OCI-M2 (cell line): ENCODE measurements around the gene ZNF764.

Experiments used
- DNase-seq: peaks from one replicate; lab custom pipeline; 2025; ENCODE audit not compliant: unreplicated experiment; lab: John Stamatoyannopoulos, UW

Gene ZNF764

DNA sequence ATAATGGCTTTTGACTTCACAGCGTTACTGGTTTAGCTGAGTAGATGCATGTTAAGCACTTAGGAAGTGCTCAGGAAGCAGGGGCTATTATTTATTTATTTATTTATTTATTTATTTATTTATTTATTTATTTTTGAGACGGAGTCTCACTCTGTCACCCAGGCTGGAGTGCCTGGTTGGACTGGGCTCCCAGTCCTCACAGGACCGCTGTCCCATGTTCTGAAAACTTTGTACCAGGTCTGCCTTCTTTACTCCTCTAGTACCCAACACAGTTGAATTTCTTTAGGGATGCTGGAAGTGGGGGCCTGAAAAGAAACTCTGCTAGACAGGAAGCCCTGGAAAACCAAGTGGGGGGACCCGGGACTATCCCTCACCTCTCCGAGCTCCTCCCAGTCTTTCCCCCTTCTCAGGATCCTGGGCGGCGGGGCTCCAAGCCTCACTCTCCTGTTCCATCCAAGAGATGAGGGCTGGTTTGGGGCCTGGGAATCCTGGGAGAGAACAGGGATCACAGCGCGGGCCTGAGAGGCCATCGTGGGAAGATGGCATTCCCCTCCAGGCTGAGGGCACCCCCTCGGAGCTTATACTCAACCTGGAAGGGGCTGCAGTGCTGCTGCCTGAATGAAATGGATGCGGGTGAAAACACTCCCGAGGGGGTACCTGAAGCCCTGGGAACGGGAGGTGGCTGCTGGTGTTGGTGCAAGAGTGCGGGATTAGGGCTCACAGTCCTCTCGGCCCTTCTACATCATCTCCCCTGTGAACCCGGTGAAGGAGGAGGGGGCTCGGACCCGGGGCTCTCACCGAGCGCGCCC lies 12.7 kb upstream of the ZNF764 start:
- no peak for DNase-seq

DNA sequence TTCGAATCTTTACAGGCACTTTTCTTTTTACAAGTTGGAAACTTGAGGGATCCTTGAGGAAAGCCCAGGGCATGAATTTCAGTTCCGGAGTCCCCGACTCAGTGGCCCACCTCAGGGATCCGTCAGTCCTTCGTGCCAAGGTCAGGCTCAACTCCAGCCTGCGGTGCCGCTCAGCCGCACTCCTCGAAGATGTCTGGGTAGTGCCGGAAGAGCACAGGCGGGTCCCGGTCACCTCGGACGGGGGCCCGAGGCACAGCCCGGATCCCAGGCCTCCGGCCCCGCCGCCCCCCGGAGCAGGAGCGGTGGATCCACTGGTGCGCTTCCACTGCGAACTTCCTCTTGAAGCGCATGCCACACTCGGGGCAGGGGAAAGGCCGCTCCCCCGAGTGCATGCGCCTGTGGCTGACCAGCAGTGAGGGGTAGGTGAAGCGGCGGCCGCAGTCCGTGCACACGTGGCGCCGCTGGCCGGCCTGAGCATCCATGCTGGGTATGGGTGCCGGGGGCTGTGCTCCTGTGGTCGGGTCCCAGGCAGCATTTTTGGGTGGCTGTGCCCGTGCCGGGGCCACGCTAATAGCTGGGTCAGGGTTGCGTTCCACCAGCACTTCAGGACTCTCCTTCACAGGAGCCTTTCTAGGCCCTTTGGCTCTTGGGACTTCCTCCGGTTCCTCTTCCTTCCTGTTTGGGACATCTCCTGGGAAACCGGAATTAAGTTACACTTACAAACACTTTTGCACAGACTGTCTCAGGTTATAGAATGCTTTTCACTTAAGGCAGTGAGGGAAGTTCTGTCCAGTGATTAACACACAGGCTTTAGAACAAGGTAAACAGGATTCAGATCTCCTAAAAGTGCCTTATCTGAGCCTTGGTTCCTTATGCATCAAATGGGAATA lies 11.8 kb upstream of the ZNF764 start:
- DNase-seq, result no peak

DNA sequence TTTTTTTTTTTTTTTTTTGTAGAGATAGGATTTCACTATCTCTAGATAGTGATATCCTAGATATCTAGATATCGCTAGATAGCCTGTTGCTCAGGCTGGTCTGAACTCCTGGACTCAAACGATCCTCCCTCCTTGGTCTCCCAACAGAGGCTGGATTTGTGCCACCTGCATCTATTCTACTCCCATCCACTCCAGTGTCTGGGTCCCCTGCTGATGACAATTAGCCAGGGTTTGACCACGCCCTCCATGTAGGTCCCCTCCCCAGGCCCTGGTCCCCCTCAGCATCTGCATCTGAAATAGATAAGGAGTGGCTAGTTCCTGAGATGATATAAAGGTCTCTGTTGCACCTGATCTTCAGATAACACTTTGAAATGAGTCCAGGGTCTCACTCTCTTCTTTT lies 11.1 kb upstream of the ZNF764 start:
- no peak for DNase-seq

DNA sequence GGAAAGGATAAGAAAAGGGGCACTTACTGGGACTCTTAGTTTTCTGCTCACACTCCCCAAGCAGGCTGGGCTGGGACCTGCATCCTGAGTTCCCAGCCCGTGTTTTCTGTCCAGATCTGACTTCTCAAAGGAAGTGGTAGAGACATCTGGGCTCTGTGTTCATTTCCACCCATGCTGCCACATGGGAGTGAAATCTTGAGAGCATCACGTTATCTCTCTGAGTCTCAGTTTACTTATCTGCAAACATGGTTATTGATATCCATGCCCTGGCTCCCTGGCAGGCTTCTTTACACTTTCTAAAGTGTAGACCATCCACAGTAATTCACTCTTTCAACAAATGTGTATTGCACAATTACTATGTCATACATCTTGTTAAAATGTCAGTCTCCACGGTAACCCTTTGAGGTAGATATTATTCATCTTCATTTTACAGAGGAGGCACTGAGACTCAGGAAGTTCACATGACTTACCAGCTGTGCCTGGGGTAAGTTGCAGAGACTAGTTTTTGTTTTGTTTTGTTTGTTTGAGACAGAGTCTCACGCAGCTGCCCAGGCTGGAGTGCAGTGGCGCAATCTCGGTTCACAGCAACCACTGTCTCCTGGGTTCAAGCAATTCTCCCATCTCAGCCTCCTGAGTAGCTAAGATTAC lies 9.9 kb upstream of the ZNF764 start:
- DNase-seq, result no peak

DNA sequence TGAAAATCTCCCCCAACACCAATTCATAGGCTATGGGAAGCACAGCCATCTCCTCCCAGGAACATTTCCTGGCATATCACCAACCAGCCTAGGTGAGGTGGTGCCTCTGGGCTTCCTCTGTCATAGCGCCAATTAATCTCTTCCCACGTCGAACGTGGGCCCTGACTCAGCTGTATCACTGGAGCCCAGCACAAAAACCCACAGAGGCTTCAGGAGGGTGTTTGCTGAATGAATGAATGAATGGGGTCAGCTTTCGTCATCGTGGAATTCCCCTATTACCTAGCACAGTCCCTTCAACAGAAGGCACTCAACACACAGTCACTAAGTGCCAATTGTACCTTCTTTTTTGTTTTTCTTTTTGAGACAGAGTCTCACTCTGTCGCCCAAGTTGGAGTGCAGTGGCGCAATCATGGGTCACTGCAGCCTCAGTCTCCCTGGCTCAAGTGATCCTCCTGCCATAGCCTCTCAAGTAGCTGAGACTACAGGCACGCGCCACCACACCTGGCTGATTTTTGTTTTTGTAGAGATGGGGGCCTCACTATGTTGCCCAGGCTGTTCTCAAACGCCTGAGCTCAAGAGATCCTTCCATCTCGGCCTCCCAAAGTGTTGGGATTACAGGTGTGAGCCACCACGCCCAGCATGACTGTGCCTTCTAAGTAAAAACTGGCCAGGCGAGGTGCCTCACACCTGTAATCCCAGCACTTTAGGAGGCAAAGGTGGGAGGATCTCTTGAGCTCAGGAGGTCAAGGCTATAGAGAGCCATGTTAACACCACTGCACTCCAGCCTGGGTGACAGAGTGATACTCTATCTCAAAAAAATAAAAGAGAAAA lies 9.2 kb upstream of the ZNF764 start:
- no peak for DNase-seq

DNA sequence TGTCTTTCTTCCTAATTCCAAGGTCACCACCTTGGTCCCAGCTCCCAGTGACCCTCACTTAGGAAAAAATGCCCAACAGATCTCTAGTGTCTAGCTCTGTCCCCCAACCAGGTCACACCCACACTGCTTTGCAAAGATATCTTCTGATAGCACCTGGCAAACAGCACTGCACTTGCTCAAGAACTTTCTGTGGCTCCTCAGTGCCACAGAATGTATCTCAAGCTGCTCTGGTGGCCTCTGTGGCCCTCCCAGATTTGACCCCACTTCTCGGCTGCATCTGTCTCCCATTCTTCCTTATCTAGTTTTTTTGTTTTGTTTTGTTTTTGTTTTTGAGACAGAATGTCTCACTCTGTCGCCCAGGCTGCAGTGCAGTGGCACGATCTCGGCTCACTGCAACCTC lies 8.4 kb upstream of the ZNF764 start:
- DNase-seq, result no peak

DNA sequence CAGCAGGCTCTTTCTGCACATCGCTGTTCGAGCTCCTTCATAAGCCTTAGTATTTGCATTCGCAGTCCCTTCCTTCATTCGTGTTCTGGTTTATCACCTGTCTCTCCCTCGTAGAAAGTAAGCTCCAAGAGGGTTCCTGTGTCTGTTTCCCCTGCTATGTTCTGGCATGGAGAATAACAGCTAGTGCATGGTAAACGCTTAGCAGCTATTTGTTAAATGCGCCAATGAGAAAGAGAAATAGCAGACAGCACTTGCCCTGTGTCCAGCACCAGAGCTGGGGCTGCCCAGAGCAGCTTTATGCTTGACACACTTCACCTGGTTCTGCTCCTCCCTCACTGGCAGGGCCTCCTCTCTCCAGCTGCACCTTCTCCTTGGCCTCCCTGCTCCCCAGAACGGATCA lies 7.8 kb upstream of the ZNF764 start:
- DNase-seq, result no peak

DNA sequence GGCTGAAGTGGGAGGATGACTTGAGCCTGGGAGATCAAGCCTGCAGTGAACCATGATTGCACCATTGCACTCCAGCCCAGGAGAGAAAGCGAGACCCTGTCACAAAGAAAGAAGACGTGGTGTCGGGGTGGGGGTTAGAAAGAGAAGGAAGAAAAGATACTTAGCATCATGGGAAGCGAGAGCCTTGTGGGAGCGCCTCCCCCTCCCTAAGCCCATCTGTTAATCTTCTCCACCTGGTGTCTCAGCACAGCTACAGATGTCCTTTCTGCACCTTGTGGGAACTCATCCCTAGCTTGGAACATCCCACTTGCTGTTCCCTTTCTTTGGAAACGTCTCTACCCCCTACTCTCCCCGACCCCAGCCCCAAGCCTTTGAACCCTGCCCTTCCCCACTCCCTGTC lies 7.4 kb upstream of the ZNF764 start:
- no peak for DNase-seq

DNA sequence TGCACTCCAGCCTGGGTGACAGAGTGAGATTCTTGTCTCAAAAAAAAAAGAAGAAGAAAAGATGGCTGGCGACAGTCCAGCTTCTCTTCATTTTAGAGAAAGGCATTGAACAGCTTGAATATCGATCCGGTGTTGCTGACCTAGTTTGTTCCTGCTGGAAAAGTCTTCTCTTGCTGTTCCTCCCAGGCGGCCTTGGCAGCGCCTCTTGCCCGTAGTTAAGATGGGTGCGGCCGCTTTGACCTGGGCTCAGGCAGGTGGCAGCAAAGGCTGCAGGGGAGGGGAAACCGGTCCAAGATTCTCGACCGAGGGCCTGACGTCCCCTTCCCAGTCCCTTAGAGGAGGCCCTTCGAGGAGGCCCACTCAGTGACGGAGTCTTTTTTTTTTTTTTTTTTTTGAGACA lies 3.8 kb upstream of the ZNF764 start:
- no peak for DNase-seq

DNA sequence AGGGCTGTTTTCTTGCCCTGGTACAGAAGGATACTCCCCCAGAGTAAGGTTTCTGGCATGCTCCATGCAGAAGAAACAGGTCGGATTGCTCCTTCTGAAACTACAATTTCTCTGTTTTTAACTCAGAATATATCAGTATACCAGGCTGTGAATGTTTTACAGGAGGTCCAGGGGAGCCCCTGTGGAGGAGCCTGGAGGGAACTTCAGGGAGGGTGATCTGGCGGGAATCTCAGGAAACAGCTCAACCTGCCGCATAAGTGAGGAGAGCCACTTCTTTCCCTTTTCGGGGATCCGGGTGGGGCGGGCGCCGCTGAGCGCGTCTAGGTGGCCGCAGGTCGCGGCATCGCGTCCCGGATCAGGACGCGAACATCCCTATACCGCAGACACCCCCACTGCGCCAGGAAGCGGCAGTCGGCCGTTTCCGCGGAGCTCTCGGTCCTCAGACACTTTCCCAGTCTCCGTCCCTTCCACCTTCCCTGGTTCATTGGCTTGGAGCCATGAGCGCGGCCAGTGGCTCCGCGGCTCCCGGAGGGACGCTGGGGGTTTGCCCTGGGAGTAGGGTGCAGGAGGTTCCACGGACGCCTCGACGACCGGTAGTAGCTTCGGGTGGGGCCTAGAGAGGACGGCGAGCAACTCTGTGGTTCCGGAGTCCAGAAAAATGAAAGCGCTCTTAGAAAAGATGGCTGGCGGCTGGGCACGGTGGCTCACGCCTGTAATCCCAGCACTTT lies 3.1 kb upstream of the ZNF764 start:
- DNase-seq, result no peak

DNA sequence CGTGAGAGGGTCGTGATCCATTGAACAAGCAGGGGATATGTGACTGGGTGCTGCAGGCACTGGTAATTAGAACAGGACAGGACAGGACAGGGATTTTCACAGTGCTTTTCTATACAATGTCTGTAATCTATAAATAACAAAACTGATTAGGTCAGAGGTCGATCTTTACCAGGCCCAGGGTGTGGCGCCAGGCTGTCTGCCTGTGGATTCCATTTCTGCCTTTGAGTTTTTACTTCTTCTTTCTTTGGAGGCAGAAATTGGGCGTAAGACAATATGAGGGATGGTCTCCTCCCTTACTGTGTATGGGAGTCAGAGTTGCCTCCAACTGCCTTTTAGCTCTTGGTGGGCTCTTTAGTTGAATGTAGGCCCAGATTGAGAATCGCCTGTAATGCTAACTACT lies 1.5 kb upstream of the ZNF764 start:
- no peak for DNase-seq

DNA sequence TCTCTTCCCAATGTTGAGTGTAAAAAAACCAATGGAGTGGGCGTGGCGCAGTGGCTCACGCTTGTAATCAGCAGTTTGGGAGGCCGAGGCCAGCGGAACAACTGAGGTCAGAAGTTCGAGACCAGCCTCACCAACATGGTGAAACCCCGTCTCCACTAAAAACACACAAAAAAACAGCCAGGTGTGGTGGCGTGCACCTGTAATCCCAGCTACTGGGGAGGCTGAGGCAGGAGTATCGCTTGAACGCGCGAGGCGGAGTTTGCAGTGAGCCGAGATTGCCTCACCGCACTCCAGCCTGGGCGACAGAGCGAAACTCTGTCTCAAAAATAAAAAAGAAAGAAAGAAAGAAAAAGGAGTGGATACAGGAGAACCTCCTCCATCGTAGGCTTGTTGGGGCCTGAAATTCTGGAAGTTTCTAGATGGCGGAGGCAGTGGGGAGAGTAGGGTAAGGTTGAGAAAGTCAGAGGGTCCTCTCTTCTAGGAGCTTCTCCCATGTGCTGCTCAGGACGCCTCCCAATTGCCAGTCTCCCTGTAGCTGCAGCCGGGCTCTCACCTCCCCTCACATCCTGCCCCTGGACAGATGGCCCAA lies 709 bp upstream of the ZNF764 start:
- DNase-seq, result no peak

DNA sequence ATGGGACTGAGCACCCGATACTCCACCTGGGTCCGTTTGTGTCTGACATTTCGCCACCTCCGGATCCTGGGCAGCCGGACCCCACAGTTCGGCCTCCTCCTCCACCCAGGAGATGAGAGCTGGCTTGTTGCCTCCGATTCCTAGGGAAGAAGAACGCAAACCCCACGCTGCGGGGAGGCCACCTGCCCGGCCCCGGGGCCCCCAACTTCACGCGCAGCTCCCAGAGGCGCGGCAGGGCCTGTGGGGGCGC lies 542 bp downstream of the ZNF764 start:
- no peak for DNase-seq

DNA sequence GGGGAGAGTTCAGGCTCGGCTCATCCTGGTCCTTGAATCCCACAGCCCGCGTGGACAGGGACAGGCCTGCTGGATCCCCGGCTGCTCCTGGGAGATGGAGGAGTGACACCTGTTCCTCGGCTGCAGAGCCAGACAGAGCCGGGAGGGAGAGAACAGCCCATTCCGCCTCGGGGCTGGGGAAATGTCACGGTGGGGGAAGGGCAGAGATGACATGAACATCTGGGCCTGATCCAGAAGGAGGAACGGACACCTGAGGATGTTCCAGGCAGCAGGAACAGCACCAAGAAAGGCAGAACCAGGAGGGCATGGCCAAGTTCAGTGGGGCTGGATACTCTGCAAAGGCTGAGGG lies 2.1 kb downstream of the ZNF764 start:
- DNase-seq, result no peak

DNA sequence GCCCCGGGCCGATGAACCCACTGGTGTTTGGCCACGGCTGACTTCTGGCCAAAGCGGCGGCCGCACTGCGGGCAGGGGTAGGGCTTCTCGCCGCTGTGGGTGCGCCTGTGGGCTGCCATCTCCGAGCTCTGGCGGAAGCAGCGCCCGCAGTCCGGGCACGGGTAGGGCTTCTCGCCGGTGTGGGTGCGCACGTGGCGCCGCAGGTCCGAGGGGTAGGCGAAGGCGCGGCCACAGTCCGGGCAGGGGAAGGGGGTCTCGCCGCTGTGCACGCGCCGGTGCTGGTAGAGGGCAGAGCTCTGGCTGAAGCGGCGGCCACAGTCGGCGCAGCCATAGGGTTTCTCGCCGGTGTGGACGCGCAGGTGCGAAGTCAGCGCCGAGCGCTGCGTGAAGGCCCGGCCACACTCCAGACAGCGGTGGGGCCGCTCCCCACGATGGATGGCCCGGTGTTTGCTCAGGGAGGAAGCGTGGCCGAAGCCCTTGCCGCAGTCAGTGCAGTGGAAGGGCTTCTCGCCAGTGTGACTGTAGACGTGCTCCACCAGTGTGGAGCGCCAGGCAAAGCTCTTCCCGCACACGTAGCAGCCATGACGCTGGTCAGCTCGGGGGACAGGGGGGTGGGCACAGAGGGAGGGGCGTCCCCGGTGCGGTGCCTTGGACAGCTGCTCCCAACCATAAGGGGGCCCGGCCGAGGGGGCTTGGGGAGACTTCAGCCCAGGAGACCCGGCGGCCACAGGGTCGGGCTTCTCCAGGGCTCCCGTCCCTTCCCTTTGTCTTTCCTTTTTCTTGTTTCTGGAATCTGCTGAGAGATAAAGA lies 2.7 kb downstream of the ZNF764 start:
- DNase-seq, result no peak

DNA sequence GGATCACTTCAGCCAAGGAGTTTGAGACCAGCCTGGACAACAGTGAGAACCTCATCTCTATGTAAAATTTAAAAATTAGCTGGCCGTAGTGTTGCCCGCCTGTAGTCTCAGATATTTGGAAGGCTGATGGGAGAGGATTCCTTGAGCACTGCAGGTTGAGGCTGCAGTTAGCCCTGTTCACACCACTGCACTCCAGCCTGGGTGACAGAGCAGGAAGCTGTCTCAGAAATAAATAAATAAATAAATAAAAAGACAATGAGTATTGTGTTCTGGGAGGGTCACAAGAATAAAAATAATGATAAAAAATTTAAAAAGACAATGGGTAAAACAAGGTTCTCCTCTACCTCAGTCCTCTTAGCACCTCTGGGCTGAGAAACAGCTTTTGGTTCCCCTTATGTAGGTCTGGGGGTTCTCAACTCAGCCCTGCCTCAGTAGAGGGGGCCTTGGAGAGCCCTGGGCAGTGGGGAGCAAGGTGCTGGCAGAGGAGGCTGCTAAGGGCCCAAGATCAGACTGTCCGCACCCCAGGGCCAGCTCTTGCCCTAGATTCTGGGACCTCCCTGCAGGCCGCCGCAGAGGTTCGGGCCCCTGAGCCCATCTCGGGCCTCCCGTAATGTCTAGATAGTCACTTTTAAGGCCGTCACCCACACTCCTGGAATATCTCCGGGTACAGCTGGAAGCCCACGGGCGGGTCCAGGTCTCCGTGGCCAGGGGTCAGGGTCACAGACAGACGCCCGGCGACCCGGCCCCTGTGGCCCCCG lies 3.4 kb downstream of the ZNF764 start:
- no peak for DNase-seq

DNA sequence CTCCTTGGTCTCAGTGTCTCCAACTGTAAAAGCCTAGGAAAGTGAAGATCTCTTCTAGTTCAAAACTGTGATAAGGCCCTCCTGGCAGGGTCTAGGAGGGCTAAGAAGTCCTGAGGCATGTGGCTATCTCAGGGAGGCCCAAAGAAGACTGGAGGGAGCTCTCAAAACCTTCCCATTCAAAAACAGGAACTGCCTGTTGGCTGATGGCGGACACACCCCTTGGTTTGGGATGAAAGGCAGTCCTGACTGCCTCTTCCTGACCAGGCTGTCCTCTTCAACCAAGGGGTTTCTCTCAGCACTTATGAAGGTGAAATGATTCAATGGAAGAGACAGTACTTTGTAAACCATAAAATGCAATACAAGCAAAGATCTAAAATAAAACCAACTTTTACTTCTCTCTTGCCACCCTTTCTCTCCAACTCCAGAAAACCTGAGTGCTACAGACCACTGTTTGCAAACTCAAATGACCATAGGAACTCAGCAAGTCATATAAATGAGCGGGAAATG lies 4.7 kb downstream of the ZNF764 start:
- no peak for DNase-seq

DNA sequence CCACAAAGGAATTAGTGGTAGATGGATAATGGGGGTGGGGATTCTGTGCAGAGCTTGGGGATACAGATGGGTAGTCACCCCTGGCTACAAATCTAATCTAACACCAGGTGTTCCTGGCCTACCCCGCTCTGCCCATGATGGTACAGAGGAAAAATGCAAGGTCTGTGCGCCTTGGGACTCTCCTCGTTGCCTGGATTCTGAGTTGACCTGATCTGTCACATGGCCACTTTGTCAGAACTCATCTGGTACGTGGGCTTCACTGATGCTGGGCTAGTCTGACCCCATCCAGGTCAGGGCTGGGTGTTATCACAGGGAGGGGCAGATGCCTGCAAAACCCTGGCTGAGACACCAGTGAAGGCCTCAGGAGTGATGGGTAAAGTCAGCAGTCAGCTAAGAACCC lies 5.2 kb downstream of the ZNF764 start:
- no peak for DNase-seq

DNA sequence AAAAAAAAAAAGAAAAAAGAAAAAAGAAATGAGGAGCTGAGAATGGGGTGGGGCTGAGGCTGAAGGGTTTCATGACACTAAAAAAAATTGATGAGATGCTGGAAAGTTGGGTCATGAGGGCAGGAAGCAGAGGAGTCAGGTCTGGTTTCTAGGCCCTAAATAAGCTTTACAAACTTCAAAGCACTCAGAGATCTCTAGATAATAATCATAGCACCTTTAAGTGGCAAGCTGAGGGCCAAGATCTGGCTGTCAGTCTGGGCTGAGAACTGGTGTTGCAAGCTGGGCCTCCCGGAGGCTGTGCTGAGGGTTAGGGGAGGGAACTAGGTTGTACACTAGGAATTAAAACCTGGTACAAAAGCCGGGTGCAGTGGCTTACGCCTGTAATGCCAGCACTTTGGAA lies 6.4 kb downstream of the ZNF764 start:
- no peak for DNase-seq
